Fibroblast of the aortic adventitia (primary cell): ENCODE results near the gene CCDC120. TPM values are rescaled to one million over a fixed set of nuclear protein-coding genes. Genes with fewer than 3 reads are reported as not detected.

Experiments used
- DNase-seq: peaks from one replicate; pipeline ENCODE4 v3.0.0-alpha.2; 2010; ENCODE audit warnings: low read depth
- H3K4me3 ChIP-seq: 2 replicates; pipeline ENCODE4 v1.5.1; 2011; ENCODE audit warnings: low read depth, mild to moderate bottlenecking, control low read depth, low read length, moderate library complexity
- CTCF ChIP-seq: IDR thresholded peaks from 2 replicates; pipeline ENCODE4 v1.5.1; 2011; ENCODE audit warnings: mild to moderate bottlenecking, low read length, control low read depth, inconsistent platforms; ENCODE audit not compliant: insufficient read depth
- total RNA-seq: library from RNA; depleted of rRNA; stranded (reverse); fragments of >200 nt; gene quantifications from 2 replicates; pipeline ENCODE4 v1.2.3, GENCODE V29; 2012; ENCODE audit warnings: low replicate concordance

Gene CCDC120
- total RNA-seq, result 0.90 and 1.2 TPM in 2 replicates

GRCh38 chrX:49058794-49059193 lies at the start of gene CCDC120:
TSS of gene CCDC120 (plus strand) at chrX:49058999. CDS start at chrX:49062042, 3,043 bp downstream.
- H3K4me3 ChIP-seq, result no peak within 1 kb of the TSS
- no peak for DNase-seq
- no peak for TF ChIP-seq CTCF

- DNase-seq, result no peak
- H3K4me3 ChIP-seq, result no peak overlapping the region
- TF ChIP-seq CTCF, result no peak
These were observed 39.7 kb upstream of the CCDC120 start for GRCh38 chrX:49019050-49019449.

GRCh38 chrX:49019599-49020249 lies 39.1 kb upstream of the CCDC120 start:
- no peak for TF ChIP-seq CTCF
- no peak overlapping the region for H3K4me3 ChIP-seq
- no peak for DNase-seq

GRCh38 chrX:49029876-49030275 lies 28.9 kb upstream of the CCDC120 start:
- DNase-seq, result no peak
- no peak overlapping the region for H3K4me3 ChIP-seq
- no peak for TF ChIP-seq CTCF

GRCh38 chrX:49030283-49030682 lies 28.5 kb upstream of the CCDC120 start:
- no peak for DNase-seq
- no peak for TF ChIP-seq CTCF
- no peak overlapping the region for H3K4me3 ChIP-seq

- H3K4me3 ChIP-seq, result no peak overlapping the region
- DNase-seq, result peak; percentile 48
- TF ChIP-seq CTCF, result no peak
These were observed 20.8 kb upstream of the CCDC120 start for GRCh38 chrX:49037883-49038475.
